HG02943 (cell line): ENCODE measurements around the gene PBX1.

Experiments used
- ATAC-seq: cut with Tn5 transposase; IDR thresholded peaks from one replicate; pipeline ENCODE4 v1.9.1; 2021; ENCODE audit warnings: mild to moderate bottlenecking, low read depth, moderate library complexity; ENCODE audit not compliant: unreplicated experiment

The PBX1 gene

DNA sequence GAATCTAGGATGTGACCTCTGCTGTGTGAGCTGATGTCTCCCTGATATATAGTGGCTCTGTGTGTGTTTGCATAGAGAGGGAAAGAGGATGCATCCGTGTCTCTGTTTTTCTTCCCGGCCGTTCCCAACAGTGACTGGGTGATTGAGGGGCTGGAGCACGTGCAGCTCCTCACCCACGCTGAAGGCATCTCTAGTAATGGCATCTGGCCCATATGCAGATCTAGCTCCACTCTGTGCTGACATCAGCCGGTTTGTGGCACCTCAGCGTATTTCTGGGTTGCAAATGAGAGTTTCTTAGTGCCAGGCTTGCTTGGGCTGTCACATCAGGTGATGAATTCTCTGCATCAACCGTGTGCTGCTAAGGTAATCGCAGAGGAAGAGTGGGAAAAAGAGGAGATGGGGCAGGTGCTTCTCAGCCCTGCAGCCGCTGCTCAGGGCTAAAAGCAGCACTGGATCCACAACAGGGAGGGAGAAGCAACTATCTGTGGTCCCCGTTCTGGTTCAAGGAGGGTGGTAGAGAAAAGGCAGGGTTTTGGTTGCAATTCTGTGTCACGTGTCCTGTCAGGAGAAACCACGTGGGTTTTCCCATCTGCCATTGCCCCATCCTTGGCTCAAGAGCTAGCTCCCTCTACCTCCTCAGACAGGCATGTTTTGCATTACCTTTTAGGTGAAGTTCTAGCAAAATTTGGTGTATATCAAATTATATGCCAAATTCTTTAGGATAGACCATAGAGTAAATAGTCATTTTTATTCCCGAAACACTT, 282.9 kb downstream of the PBX1 start:
- ATAC-seq = no peak

DNA sequence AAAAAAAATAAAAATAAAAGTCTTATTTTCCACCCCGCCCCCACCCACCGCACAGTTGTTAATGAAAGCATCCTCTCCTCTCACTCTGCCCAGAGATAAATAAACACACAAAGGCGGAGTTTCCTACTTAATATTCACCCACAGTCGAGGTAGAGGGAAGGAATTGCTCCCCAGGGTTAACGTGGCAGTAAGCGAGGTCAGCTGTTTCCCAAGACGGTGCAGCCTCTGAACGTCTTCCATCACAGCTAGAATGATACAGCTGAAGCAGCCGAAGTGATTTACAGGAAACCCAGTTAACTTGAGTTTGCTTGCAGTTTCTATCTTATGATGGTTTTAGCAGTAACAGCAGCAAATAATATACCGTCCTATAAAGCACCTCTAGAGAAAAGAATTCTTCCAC, 283.9 kb downstream of the PBX1 start:
- ATAC-seq = no peak

DNA sequence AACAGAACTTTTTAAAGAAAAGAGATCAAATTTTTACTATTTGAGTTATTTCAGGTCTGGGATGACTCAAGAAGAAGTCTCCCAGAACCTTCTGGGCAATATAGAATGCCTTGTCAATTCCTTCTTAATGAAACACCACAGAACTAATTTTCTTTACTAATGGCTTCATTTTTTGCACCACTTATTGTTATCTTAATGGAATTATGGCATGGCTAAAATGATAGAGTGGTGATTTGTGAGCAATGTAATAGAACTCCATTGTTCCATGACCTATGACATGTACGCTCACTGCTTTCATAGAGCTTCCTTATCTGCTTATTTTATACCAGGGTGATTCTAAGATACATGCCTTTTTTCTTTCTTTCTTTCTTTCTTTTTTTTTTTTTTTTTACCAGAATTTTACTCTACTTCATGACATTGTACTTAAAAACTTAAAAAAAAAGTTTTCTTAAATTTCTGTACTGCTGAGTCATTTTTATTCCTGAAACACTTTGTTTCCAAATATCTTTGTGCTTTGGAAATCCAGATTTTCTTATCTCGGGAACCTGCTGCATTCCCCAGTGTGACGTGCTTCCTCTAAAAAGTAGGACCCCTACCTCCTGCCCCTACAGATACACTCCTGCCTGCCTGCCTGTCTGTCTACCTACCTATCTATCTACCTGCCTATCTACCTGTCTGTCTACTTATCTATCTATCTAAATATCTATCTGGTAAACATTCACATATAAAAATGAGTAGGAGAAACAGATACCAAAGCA, 284.9 kb downstream of the PBX1 start:
- no peak for ATAC-seq

DNA sequence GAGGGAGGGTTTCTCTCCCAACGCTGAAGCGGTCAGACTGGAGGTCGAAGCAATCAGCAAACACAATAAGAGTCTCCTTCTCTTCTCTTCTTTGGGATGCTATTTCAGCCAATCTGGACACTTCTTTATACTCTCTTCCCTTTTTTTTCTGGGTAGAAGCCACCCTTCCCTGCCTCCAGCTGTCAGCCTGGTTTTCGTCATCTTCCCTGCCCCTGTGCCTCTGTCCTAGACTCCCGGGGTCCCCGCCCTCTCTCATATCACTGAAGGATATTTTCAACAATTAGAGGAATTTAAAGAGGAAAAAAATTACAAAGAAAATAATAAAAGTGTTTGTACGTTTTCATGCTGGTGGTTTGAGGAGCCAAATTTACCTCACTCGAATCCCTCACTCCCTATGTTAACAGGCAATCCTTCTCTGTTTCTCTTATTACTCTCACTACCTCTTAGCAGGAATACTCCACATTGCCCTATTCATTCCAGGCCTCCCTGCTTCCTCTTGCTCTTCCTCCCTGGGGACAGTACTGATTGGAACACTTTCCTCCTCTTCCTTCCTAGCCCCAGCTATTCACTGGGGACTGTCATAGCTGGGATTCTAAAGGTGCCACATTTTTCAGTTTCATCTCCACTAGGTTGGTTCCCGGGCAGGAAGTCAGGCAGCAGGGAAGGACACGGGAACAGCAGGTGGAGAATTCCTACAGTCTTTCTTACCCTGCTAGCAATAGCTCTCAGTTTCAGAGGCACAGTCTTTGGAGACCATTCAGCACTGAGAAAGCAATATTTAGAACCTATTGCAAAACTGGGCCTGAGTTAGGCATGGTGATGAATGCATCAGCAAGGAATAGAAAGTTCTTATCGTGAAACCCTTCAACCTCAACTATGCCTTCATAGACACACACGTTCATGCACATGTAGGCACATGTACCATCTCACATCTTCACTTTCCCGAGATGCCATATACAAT, 288.0 kb downstream of the PBX1 start:
- no peak for ATAC-seq

DNA sequence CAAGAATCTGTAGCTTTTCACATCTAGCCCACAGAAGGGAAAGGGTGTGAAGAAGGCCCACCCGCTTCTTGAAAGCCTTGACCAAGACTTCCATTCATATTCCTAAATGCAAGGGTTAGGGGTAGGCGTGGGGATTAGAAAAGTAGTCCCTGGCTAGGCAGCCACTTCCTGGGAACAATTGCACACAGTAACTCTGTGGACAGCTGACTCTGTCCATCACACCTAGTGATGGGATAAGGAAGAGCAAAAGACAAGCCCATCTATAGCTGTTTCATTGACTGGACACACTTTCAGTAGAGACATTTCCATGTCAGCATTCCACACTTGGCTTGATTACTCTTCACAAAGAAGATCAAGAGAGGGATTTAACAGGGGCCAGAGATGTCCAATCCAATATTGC, 294.2 kb downstream of the PBX1 start:
- ATAC-seq = no peak

DNA sequence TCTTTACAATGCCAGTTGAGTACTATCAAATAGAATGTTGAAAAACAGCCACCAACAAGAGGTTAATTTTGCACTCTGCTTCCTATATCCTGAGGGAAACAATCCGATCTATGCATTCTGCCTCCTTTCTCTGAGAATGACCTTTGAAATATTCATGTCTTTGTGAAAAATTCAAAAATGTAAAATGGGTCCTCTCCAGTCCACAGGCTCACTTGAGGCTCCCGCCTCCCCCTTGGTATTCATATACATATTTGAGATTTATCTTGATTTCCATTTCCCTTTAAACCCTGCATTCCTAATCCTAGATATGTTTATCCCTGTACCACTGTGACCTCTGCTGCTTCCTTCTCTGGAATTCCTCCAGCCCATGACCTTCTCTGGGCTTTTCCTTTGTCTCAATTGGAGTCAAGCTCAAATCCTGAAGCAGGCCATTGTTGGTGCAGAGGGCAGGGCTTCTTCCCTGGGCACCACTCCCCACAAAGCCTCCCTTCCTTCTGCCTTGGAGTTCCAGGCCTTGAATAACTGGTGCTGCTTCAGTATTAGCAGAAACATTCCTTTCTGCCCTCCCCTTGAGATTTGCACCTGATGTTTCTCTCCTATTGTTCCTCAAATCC, 296.8 kb downstream of the PBX1 start:
- no peak for ATAC-seq

DNA sequence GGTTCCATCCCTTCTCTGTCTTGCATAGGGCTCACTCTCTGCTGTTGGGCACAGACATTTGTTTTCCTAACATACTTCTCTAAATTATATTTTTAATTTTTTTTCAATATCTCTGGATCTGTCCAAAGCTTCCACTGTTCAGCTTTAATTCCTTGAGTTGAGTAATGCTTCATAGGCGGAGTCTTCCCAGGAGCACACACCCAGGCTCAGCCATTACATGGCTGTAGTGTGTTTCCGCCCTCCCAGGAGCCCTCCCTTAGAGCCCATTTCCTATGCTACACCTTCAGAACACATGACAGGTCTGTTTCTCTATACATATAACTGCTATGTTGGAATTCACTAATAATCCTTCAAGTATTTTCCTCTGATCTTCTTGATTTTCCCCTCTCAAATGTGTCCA, 297.4 kb downstream of the PBX1 start:
- no peak for ATAC-seq

DNA sequence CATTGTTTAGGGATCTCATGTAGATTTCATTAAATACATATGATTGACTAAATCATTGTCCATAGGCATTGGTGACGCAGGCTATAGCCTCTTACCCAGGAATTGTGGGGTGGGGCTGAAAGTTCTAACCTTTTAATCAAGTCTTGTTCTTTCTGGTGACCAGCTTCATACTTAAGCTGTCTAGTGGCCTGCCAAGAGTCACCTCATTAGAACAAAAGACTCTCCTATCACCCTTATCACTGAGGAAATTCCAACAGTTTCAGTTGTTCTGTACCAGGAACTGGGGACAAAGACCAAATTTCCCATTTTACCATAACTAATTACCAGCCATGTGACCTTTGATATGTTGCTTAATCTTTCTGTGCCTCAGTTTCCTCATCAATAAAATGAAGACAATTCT, 298.5 kb downstream of the PBX1 start:
- ATAC-seq = no peak

DNA sequence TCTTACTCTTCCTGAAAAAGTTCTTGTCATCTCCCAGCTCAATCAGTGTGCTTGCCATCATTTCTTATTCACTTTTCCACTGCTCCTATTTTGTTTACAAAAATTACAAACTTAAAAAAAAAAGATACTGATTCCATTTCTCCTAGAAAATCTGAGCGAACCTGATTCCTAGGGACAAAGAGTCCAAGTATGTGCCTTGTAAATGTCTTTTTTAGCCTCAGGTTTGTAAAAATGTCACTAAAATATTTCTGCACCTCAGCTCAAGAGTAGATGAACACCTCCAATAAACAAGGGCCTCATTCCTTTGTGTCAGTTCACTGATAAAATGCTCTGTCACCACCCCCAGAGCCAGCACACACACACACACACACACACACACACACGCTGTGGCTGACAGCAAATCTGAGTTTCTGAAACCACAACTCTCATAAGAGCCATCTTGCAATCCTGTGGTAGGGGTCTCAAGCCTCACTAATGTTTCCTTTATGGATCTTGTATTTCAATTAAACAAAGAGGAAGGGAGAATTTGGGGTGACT, 299.2 kb downstream of the PBX1 start:
- no peak for ATAC-seq

DNA sequence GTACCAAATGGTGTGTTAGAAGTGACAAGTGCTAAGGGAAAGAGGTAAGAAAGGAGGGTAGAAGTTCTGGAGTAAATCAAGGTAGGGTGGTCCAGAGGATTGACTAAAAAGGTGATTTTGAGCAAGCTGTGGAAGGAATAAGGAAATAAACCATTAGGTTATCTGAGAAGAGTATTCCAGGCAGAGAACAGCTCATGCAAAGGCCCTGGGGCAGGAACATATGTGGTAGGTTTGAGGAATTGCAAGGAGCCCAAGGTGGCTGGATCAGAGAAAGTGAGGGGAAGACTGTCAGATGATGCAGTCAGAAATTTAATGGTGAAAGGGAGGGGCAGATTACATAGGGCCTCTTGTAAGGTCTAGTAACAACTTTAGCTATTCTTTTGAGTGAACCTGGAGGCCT, 302.6 kb downstream of the PBX1 start:
- ATAC-seq = no peak

DNA sequence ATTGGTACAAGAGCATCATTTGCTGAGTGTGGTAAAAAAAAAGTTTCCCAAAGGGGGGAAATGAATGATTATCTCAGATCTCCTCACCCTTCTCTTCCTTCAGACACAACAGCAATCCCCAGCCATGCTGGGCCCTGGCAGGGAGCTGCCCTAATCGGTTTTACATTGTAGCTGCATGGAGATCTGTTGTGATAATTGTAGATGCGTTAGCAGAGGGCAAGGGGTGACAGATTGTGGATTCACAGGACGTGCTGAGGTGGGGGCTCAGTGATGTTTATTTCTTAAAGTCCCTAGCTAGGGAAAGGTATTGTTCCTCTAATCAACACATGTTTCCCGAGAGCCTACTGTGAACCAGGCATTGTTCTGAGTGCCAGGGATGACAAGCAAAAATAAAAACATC, 304.1 kb downstream of the PBX1 start:
- no peak for ATAC-seq

DNA sequence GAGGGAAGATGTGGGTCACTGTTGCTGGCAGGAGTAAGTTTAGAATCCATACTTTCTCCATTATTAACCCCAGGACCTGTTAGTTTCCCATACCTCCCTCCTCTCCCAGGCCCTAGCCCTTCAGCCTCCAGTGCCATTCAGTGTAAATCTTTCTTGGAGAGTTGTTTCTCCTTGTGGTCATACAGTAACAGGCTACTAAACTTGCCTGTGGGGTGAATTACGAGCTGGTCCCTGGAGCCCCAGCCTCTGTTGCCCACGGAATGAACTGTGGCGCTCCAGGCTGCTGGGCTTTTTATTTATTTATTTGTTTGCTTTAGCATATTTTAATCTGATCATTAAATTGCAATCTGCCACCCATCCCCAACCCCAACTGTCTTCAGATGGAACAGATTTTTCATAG, 305.2 kb downstream of the PBX1 start:
- no peak for ATAC-seq

DNA sequence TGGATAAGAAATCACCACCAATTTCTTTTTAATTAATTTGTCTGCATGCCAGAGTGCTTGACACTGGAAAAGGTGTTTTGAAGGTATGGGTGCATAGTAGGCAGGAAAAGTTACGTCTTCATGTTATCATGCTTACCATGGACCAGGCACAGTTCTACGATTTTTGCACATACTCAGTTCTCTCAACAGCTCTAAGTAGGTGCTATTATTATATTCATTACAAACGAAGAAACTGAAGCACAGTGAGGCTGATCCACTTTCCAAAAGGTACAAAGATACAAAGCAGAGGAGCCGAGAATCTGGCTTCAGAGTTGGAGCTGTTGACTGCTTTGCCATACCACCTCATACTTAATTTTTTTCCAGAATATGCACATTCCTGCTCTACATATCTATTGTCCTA, 306.4 kb downstream of the PBX1 start:
- ATAC-seq = no peak

DNA sequence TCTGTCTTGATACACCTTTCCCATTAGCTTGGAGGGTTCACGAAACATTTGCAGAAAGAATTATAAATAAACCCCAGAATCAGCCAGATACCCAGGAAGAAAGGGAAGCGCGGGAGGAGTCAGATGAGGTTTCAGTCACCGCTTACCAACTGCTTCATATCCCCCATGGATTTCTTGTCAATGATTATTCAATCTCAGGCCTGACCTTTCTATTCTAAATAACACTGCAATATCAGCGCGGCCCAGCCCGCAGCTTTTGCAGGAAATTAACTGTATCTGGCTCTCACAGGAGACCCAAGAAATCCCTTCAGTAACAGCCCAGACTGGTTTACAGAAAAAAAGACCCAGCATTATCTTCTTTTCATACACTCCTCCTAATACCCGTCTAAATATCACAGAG, 308.6 kb downstream of the PBX1 start:
- no peak for ATAC-seq

DNA sequence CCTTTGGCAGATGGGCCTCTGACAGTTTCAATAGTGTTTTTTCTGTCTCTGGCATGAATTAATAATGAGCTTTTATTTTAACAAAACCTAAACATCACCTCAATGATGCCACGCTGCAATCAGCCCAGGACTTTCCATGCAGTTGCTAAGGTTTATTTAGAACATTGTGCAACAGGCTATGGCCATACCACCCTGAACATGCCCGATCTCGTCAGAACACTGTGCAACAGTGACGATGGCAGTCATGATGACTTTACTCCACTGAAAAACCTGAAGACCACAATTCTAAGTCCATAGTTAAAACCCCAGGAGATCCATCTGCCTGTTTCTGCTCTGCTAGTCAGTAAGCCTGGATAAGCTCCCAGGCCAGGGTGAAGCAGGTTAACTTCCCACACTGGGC, 310.0 kb downstream of the PBX1 start:
- ATAC-seq = no peak

DNA sequence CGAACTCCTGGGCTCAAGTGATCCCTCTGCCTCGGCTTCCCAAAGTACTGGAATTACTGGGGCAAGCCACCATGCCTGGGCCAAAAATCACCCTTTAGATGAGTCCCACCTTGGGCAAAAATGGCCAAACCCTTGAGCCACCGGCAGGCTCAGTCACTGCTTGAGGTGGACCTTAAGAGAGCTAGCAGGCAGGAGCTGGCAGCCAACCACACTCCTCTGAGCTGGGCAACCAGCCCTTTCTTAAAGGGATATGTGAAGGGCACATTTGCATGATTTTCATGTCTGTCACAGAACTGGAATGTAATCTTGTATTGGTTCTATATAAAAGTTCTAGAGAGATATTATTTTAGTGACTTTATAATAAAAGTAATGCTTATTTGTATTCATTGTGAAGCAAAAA, 316.5 kb downstream of the PBX1 start:
- ATAC-seq = no peak

DNA sequence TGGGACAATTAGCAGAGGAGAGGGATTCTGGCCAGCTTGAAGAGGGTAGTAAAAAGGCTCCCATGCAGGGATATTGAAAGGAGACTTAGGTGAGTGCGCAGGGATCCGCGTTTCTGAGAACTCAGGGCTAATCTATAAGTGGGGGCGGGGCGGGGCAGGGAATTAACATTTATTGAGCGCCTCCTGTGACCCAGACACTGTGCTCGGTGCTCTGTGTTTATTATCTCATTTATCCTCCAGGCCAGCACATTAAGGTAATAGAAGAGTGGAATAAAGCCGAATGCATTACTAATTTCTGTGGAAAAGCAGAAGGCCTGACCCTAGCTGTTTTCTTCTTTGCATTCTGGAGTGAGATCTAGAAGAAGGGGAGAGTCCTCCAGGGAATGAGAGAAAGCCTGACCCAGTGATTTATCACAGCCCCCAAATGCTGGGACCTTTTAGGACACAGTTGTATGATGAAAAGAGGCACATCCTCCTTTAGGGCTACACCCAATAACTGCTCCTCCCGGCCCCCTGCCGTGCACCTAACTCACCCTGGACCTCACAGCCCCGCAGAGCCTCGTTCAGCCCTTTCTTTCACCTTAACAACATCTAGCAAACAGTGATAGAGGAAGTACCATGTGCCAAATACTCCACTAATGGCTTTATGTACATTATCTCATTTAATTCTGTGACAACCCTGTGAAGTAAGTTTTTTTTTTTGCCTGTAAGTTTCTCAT, 317.6 kb downstream of the PBX1 start:
- no peak for ATAC-seq

DNA sequence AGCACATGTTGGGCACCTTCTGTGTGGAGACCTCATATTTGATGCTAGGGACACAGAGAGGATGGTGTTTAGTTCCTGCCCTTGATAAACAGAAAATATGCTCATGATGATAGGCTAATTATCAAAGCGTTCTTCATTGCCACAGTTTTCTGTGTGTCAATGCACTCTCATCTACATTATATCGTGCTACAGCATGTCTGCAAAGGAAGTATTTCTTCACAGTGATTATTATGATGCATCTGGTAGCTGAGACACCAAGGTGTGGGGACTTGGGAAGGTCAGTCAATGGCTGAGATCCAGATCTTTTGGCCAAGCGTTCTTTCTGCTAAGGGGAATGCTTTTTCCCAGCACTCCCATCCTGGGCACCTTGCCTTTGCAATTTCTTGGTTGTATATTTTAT, 321.2 kb downstream of the PBX1 start:
- no peak for ATAC-seq

DNA sequence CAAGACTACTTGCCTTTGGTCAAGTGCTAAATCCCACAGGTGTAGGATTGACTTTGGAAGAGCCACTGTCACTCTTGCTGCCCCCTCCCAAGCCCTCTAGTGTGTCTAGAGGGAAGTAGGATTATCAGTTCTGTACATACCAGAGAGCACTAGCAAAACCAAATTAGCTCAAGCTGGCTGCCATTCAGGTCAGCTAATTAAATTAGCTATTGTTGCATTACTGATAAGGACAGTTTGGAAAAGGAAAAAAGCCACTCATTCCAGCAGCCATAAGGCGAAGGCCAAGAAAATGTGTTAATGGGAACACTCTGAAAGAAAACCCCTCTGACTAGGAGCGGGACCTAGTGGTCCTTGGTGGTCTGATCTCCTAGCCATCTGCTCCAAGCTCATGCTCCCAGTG, 321.7 kb downstream of the PBX1 start:
- ATAC-seq = no peak

DNA sequence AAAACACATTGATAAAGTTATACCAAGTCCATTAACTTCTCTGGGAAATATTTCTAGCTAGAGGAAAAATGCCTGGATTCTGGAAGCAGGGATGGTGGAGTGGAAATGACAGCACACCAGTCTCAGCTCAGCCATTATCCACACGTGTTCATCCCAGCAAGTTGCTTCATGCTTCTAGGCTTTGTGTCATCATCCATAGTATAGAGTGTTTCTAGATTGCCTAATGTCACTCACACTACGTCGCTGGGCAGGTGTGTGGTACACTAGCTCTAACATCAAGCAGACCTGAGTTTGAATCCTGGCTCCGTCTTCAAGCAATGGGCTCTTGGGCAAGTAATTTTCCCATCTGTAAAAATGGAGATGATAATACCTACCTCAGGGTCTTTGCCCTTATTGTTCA, 326.3 kb downstream of the PBX1 start:
- ATAC-seq = no peak
